Measurements from ENCODE around the gene FTH1. TPM values are rescaled to one million over a fixed set of nuclear protein-coding genes. Genes with fewer than 3 reads are reported as not detected.

Gene FTH1
- total RNA-seq, result 467 and 961 TPM in 2 replicates

DNA sequence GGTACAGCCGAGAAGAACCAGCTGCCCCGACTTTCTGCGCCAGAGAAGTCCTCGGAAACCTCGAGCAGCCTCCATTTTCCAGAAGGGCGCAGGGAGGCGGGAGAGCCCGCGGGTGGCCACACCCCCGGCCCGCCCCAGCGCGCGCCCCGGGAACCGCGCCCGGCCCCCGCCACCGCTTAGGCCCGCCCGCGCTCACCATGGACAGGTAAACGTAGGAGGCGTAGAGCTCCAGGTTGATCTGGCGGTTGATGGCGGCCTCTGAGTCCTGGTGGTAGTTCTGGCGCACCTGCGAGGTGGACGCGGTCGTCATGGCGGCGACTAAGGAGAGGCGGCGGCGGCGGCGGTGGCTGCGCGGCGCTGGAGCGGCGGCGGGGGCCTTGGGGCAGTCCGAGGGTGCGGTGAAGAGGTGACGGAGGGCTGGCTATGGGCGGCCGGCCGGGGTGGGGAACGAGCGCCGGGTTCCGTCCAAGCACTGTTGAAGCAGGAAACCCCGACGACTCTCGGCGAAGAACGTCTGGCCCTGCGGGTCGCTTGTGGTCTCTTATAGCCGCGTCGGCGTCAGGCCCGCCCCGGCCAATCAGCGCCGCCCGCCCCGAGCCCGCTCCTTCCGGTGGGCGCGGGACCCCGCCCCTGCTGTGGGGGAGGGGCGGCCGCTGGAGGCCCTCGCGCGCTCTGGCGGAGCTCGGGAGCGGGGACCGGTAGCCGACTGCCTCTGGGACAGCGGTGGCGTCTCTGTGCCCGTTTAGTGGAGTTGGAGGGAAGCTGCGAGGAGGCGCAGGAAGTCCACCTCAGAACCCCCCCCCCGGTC is at the start of gene FTH1:
Gene FTH1 (minus strand): TSS at position 519 of the 808 bp plus-strand sequence. CDS start 209 bp downstream, at position 310.

DNA sequence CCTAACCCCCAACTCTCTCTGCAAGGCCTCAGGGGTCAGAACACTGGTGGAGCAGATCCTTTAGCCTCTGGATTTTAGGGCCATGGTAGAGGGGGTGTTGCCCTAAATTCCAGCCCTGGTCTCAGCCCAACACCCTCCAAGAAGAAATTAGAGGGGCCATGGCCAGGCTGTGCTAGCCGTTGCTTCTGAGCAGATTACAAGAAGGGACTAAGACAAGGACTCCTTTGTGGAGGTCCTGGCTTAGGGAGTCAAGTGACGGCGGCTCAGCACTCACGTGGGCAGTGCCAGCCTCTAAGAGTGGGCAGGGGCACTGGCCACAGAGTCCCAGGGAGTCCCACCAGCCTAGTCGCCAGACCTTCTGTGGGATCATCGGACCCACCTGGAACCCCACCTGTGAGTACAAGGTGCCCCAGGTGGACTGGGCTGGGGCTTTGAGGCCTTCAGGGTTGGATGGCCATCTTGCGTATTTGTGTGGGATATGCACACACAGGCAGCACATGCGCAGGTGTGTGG is 17.3 kb downstream of the FTH1 start, which contains the start of gene BEST1:
Gene BEST1 (plus strand): TSS at position 317 of the 513 bp plus-strand sequence. CDS start 1,456 bp downstream, outside the sequence.

GRCh38 chr11:61917334-61918109 is 49.9 kb downstream of the FTH1 start, which contains the start of gene RAB3IL1:
Gene RAB3IL1, minus strand, starts transcription at chr11:61917566. Its CDS starts 199 bp downstream, at chr11:61917367.

Small RNAs within 50 kb of the gene (small RNA-seq; reads per million reads assigned to genes)
- gene RNU6-1243P, result not detected

Other genes starting within 250 kb of the FTH1 start
- under 0.01 and 0.20 TPM in 2 replicates for gene MYRF, start 215.0 kb downstream of the FTH1 start, total RNA-seq
- 63.5 and 68.0 TPM in 2 replicates for gene TMEM258, start 175.0 kb downstream of the FTH1 start, total RNA-seq
- 20.6 and 42.4 TPM in 2 replicates for gene FEN1, start 174.7 kb downstream of the FTH1 start, total RNA-seq
- gene FADS1, start 150.6 kb downstream of the FTH1 start, total RNA-seq, result 182 and 244 TPM in 2 replicates
- gene FADS2, start 139.3 kb downstream of the FTH1 start, total RNA-seq, result 433 and 519 TPM in 2 replicates
- 68.6 and 77.2 TPM in 2 replicates for gene FADS3, start 76.1 kb downstream of the FTH1 start, total RNA-seq
- gene RAB3IL1, start 50.1 kb downstream of the FTH1 start, total RNA-seq, result 13.5 and 16.5 TPM in 2 replicates
- gene BEST1, start 17.3 kb downstream of the FTH1 start, total RNA-seq, result 4.1 and 4.8 TPM in 2 replicates
- 34.9 and 55.5 TPM in 2 replicates for gene INCENP, start 156.4 kb upstream of the FTH1 start, total RNA-seq
- not detected in 2 replicates for gene SCGB1D1, start 222.6 kb upstream of the FTH1 start, total RNA-seq
- gene SCGB2A1, start 241.0 kb upstream of the FTH1 start, total RNA-seq, result not detected in 2 replicates

Measured in subcutaneous preadipocyte (primary cell).